Measurements from ENCODE around the gene ZCCHC14.

ZCCHC14 gene

GRCh38 chr16:87376660-87377059 lies 116.2 kb downstream of the ZCCHC14 start:
- H3K36me3 ChIP-seq (ENCODE audit: control insufficient read depth, low read length), result peaks cover 21% of the 10 kb centered on the region
- H3K27ac ChIP-seq (ENCODE audit: low read depth, low read length), result no peak overlapping the region
- no peak overlapping the region for H3K4me3 ChIP-seq (ENCODE audit: low read length)
- no peaks in the 10 kb centered on the region for H3K9me3 ChIP-seq (ENCODE audit: control insufficient read depth, insufficient read depth, low read length)
- peaks cover 94% of the 10 kb centered on the region for H3K79me2 ChIP-seq (ENCODE audit: control insufficient read depth, low read length)
- no peak overlapping the region for H3K4me2 ChIP-seq (ENCODE audit: low read length)
- no peaks in the 10 kb centered on the region for H3F3A ChIP-seq (ENCODE audit: control insufficient read depth, insufficient read depth)
- peaks cover 15% of the 10 kb centered on the region; the same call in 1 of the 2 replicates for H4K20me1 ChIP-seq (ENCODE audit: control insufficient read depth, insufficient read depth, low read depth, low read length)
- H3K27me3 ChIP-seq (ENCODE audit: control insufficient read depth, low read length), result no peaks in the 10 kb centered on the region
- H3K4me1 ChIP-seq (ENCODE audit: control insufficient read depth, low read length), result peaks cover 9% of the 10 kb centered on the region
- TF ChIP-seq CTCF (IDR thresholded peaks at IDR 0.05; ENCODE audit: low read depth, low read length, poor library complexity, severe bottlenecking), result no peak
- TF ChIP-seq EZH2phosphoT487 (IDR thresholded peaks at IDR 0.05; ENCODE audit: borderline replicate concordance, low read length), result no peak
- no peaks in the 10 kb centered on the region for H3K9me2 ChIP-seq (replicated peaks; ENCODE audit: control insufficient read depth, low read length)

- Histone ChIP-seq H3K36me3 (ENCODE audit: control insufficient read depth, low read length) (peaks cover 13% of the 10 kb centered on the region), H3K4me1 (ENCODE audit: control insufficient read depth, low read length) (no peaks in the 10 kb centered on the region), H3K9me3 (ENCODE audit: control insufficient read depth, insufficient read depth, low read length) (no peaks in the 10 kb centered on the region), H3F3A (ENCODE audit: control insufficient read depth, insufficient read depth) (no peaks in the 10 kb centered on the region), H3K79me2 (ENCODE audit: control insufficient read depth, low read length) (peaks cover 94% of the 10 kb centered on the region), H3K27ac (ENCODE audit: low read depth, low read length) (no peak overlapping the region), H3K4me2 (ENCODE audit: low read length) (no peak overlapping the region), H4K20me1 (ENCODE audit: control insufficient read depth, insufficient read depth, low read depth, low read length) (0 out of 2 replicates have a peak, but pooled peaks cover 8% of the 10 kb centered on the region), H3K9me2 (replicated peaks; ENCODE audit: control insufficient read depth, low read length) (no peaks in the 10 kb centered on the region), H3K27me3 (ENCODE audit: control insufficient read depth, low read length) (no peaks in the 10 kb centered on the region), H3K4me3 (ENCODE audit: low read length) (no peak overlapping the region)
- no peak for TF ChIP-seq EZH2phosphoT487 (IDR thresholded peaks at IDR 0.05; ENCODE audit: borderline replicate concordance, low read length)
- TF ChIP-seq CTCF (IDR thresholded peaks at IDR 0.05; ENCODE audit: low read depth, low read length, poor library complexity, severe bottlenecking), result no peak
Measured at GRCh38 chr16:87375426-87376135, 117.2 kb downstream of the ZCCHC14 start.

- H3K4me1 ChIP-seq (ENCODE audit: control insufficient read depth, low read length), result peaks cover 9% of the 10 kb centered on the region
- peaks cover 11% of the 10 kb centered on the region; the same call in 1 of the 2 replicates for H4K20me1 ChIP-seq (ENCODE audit: control insufficient read depth, insufficient read depth, low read depth, low read length)
- no peaks in the 10 kb centered on the region for H3K9me3 ChIP-seq (ENCODE audit: control insufficient read depth, insufficient read depth, low read length)
- H3K27ac ChIP-seq (ENCODE audit: low read depth, low read length), result no peak overlapping the region
- H3F3A ChIP-seq (ENCODE audit: control insufficient read depth, insufficient read depth), result no peaks in the 10 kb centered on the region
- H3K79me2 ChIP-seq (ENCODE audit: control insufficient read depth, low read length), result peaks cover 94% of the 10 kb centered on the region
- no peak overlapping the region for H3K4me2 ChIP-seq (ENCODE audit: low read length)
- H3K27me3 ChIP-seq (ENCODE audit: control insufficient read depth, low read length), result no peaks in the 10 kb centered on the region
- H3K4me3 ChIP-seq (ENCODE audit: low read length), result no peak overlapping the region
- peaks cover 10% of the 10 kb centered on the region; the same call in 1 of the 2 replicates for H3K36me3 ChIP-seq (ENCODE audit: control insufficient read depth, low read length)
- no peaks in the 10 kb centered on the region for H3K9me2 ChIP-seq (replicated peaks; ENCODE audit: control insufficient read depth, low read length)
- TF ChIP-seq EZH2phosphoT487 (IDR thresholded peaks at IDR 0.05; ENCODE audit: borderline replicate concordance, low read length) (no peak), CTCF (IDR thresholded peaks at IDR 0.05; ENCODE audit: low read depth, low read length, poor library complexity, severe bottlenecking) (no peak)
Measured at GRCh38 chr16:87374313-87374712, 118.5 kb downstream of the ZCCHC14 start.

Measured in DOHH2 (cell line).